PC-9 (cell line): Measurements from ENCODE around the gene HOATZ. TPM values are rescaled to one million over a fixed set of nuclear protein-coding genes. Genes with fewer than 3 reads are reported as not detected.

ENCODE experiments used
- BruUV-seq: library from RNA; stranded (reverse); fragments of 400-500 nt; replicated peaks from 2 replicates; lab custom pipeline; 2021; lab: Mats Ljungman, UMichigan
- CTCF ChIA-PET: fragments of 300-600 bp; sonication (Branson Sonifier 250); formaldehyde crosslinking; loops from one replicate; lab custom pipeline; 2022; ENCODE audit warnings: antibody characterized with exemption; lab: Charles Lee
- POLR2A ChIA-PET: fragments of 300-600 bp; sonication (Branson Sonifier 250); formaldehyde crosslinking; loops from one replicate; lab custom pipeline; 2022; ENCODE audit warnings: antibody characterized with exemption; ENCODE audit not compliant: unreplicated experiment; lab: Charles Lee
- DNase-seq, 2 experiments: peaks; one replicate each; pipeline versions ENCODE4 v3.0.0 to v3.0.0-alpha.2; 2015 to 2022; ENCODE audit warnings: mixed read lengths in 1 of 2
- H2AFZ ChIP-seq: fragments of 200-600 bp; sonication (generic); 2 replicates; pipeline ENCODE4 v1.8.1; 2017; ENCODE audit warnings: antibody characterized with exemption
- H3F3A ChIP-seq: fragments of 200-600 bp; sonication (generic); 2 replicates; pipeline ENCODE4 v1.8.1; 2017; ENCODE audit warnings: antibody characterized with exemption, mild to moderate bottlenecking, low read depth; ENCODE audit not compliant: insufficient read depth
- H3K27ac ChIP-seq: fragments of 200-600 bp; sonication (generic); 2 replicates; pipeline ENCODE4 v1.6.1; 2016; ENCODE audit warnings: mixed run types
- H3K27me3 ChIP-seq: fragments of 200-600 bp; sonication (generic); 2 replicates; pipeline ENCODE4 v1.6.1; 2016; ENCODE audit warnings: low read depth, mixed run types; ENCODE audit not compliant: insufficient read depth
- H3K36me3 ChIP-seq: fragments of 200-600 bp; sonication (generic); 2 replicates; pipeline ENCODE4 v1.6.1; 2016; ENCODE audit warnings: low read depth, mixed run types
- H3K4me1 ChIP-seq: fragments of 200-600 bp; sonication (generic); replicated peaks from 2 replicates; pipeline ENCODE4 v1.6.1; 2016; ENCODE audit warnings: mixed run types; ENCODE audit not compliant: insufficient read depth
- H3K4me2 ChIP-seq: fragments of 200-600 bp; sonication (generic); 2 replicates; pipeline ENCODE4 v1.6.1; 2017; ENCODE audit warnings: mixed run types
- H3K4me3 ChIP-seq: fragments of 200-600 bp; sonication (generic); 2 replicates; pipeline ENCODE4 v1.6.1; 2016; ENCODE audit warnings: mixed run types
- H3K79me2 ChIP-seq: fragments of 200-600 bp; sonication (generic); 2 replicates; pipeline ENCODE4 v1.6.1; 2017; ENCODE audit warnings: low read depth, mixed run types
- H3K9me2 ChIP-seq: fragments of 200-600 bp; sonication (generic); 2 replicates; pipeline ENCODE4 v1.8.1; 2017; ENCODE audit warnings: mild to moderate bottlenecking; ENCODE audit not compliant: insufficient read depth
- H3K9me3 ChIP-seq: fragments of 200-600 bp; sonication (generic); 2 replicates; pipeline ENCODE4 v1.8.1; 2016; ENCODE audit warnings: low read depth; ENCODE audit not compliant: insufficient read depth
- H4K20me1 ChIP-seq: fragments of 200-600 bp; sonication (generic); 2 replicates; pipeline ENCODE4 v1.8.1; 2017; ENCODE audit not compliant: insufficient read depth
- EZH2 ChIP-seq: fragments of 200-600 bp; sonication (generic); IDR thresholded peaks from 2 replicates; pipeline ENCODE4 v1.8.0; 2017; ENCODE audit warnings: antibody characterized with exemption, low read depth
- intact Hi-C: fragments of 100-400 bp; cut with micrococcal nuclease; formaldehyde crosslinking; loops from one replicate; pipeline ENCODE4 v1.10.0; 2022; ENCODE audit not compliant: unreplicated experiment
- total RNA-seq: library from RNA; stranded (reverse); gene quantifications from 2 replicates; pipeline ENCODE4 v1.2.3, GENCODE V29; 2021
- TF ChIP-seq, protein P1 (sequence below): fragments of 200-600 bp; sonication (generic); conservative IDR thresholded peaks from 2 replicates; pipeline ENCODE4 v1.6.1; 2017; ENCODE audit warnings: mixed run types, antibody characterized with exemption, mild to moderate bottlenecking, moderate library complexity

HOATZ gene
- total RNA-seq, 1 experiment from 2014 or later, result not detected

DNA sequence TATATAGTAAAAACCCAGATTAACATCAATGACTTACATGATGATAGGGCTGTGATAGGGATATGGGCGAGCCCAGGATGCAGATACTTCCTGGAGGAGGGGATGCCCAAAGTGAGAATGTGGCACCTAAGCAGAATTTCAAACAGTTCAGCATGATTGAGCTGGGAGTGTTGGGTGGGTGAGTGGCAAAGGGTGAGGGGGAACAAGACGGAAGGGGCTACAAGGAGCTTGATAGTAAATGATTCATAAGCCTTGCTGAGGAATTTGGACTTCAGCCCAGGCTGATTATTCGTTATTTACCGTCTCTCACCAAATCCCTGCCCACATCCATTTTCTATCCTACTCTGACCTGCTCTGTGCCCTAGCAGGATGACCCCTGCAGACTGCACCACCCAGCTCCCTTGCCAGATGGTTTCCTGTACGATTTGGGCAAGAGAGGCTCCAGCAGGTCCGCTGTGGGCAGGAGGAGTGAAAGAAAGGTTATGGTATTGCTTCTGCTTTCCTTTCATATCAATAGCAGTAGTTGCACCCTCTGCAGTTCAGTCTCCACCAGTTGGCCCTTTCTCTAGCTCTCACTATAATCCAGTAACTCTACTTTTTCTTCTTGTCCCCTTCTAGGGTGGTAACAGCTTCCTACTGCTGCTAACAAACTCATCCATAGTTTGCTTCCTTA is 57.4 kb downstream of the HOATZ start:
- no peak overlapping the region for H3K27ac ChIP-seq
- H3F3A ChIP-seq, result no peaks in the 10 kb centered on the region
- no peak overlapping the region for H3K4me2 ChIP-seq
- CTCF ChIA-PET, result interaction anchor here (0.5 kb wide), 1 partner anchor 60 kb away, joined by 4 read pairs; the partner anchor contains the start of gene BTG4
- POLR2A ChIA-PET, result no interaction called here
- H3K79me2 ChIP-seq, result no peaks in the 10 kb centered on the region
- H3K9me2 ChIP-seq, result no peaks in the 10 kb centered on the region
- intact Hi-C loops, result no loop called here
- DNase-seq, result no peak
- H3K4me1 ChIP-seq, result no peaks in the 10 kb centered on the region
- H4K20me1 ChIP-seq, result no peaks in the 10 kb centered on the region
- TF ChIP-seq, protein P1, sequence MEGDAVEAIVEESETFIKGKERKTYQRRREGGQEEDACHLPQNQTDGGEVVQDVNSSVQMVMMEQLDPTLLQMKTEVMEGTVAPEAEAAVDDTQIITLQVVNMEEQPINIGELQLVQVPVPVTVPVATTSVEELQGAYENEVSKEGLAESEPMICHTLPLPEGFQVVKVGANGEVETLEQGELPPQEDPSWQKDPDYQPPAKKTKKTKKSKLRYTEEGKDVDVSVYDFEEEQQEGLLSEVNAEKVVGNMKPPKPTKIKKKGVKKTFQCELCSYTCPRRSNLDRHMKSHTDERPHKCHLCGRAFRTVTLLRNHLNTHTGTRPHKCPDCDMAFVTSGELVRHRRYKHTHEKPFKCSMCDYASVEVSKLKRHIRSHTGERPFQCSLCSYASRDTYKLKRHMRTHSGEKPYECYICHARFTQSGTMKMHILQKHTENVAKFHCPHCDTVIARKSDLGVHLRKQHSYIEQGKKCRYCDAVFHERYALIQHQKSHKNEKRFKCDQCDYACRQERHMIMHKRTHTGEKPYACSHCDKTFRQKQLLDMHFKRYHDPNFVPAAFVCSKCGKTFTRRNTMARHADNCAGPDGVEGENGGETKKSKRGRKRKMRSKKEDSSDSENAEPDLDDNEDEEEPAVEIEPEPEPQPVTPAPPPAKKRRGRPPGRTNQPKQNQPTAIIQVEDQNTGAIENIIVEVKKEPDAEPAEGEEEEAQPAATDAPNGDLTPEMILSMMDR, result no peak
- TF ChIP-seq EZH2, result no peak
- H3K27me3 ChIP-seq, result no peaks in the 10 kb centered on the region
- no peak overlapping the region for H2AFZ ChIP-seq
- no peaks in the 10 kb centered on the region for H3K36me3 ChIP-seq
- H3K4me3 ChIP-seq, result no peak overlapping the region
- no TSS peak for BruUV-seq
- H3K9me3 ChIP-seq, result 0 out of 2 replicates have a peak, but pooled peaks cover 2% of the 10 kb centered on the region

DNA sequence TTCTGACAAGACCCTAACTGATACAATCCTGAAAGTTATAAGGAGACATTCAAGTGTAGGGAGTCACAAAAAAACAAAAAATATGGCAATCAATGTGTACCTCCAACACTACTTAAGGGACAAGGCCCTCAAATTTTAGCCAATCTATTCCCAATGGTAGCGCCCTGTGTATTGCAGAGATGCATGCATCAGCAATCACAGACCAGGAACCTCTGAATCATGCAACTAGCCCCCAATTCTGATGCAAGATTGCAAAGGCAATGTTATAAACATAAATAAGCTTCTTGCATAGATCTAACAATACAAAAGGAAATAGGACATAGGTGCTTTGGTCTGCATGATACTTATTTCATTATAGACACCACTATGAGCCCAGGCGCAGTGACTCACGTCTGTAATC is 58.0 kb downstream of the HOATZ start:
- POLR2A ChIA-PET, result no interaction called here
- Histone ChIP-seq H3K27ac (no peak overlapping the region), H3K27me3 (no peaks in the 10 kb centered on the region), H3K4me1 (no peaks in the 10 kb centered on the region), H3K4me2 (no peak overlapping the region), H3F3A (no peaks in the 10 kb centered on the region), H3K4me3 (no peak overlapping the region), H3K36me3 (no peaks in the 10 kb centered on the region), H3K79me2 (no peaks in the 10 kb centered on the region), H3K9me3 (0 out of 2 replicates have a peak, but pooled peaks cover 2% of the 10 kb centered on the region), H2AFZ (no peak overlapping the region), H4K20me1 (no peaks in the 10 kb centered on the region), H3K9me2 (no peaks in the 10 kb centered on the region)
- BruUV-seq, result no TSS peak
- CTCF ChIA-PET, result no interaction called here
- intact Hi-C loops, result no loop called here
- TF ChIP-seq EZH2, result no peak
- TF ChIP-seq, protein P1, result no peak
- DNase-seq, result no peak

DNA sequence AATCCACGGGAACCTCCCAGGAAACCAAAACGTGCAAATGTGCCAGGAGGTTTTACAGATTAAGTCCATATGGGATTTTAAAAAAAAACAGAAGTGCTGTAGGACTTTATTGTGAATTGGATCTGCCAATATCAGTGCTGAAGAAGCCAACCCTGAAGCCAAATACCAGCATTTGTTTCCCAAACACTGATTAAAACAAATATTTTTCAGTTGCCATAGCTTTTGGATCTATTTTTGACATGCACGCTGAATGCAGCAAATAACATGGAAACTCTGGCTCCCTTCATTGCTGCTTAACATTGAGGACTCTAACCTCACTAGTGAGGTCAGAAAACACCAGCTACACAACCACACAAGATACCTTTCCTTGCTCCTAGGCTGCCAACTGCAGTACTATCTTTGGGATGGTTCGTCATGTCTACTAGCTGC is 59.3 kb downstream of the HOATZ start:
- H3K4me1 ChIP-seq, result no peaks in the 10 kb centered on the region
- H3K9me3 ChIP-seq, result 0 out of 2 replicates have a peak, but pooled peaks cover 2% of the 10 kb centered on the region
- no peaks in the 10 kb centered on the region for H3K79me2 ChIP-seq
- H3K4me2 ChIP-seq, result no peak overlapping the region
- no peaks in the 10 kb centered on the region for H3F3A ChIP-seq
- H3K4me3 ChIP-seq, result no peak overlapping the region
- no peaks in the 10 kb centered on the region for H3K27me3 ChIP-seq
- no peak overlapping the region for H2AFZ ChIP-seq
- H3K36me3 ChIP-seq, result no peaks in the 10 kb centered on the region
- no peaks in the 10 kb centered on the region for H3K9me2 ChIP-seq
- no TSS peak for BruUV-seq
- DNase-seq, result no peak
- POLR2A ChIA-PET, result no interaction called here
- intact Hi-C loops, result no loop called here
- H4K20me1 ChIP-seq, result no peaks in the 10 kb centered on the region
- TF ChIP-seq, protein P1, result no peak
- TF ChIP-seq EZH2, result no peak
- H3K27ac ChIP-seq, result no peak overlapping the region
- CTCF ChIA-PET, result no interaction called here
